ENCODE measurements around the gene TXNDC16.
A peak's percentile ranks its signal among the peaks of the same experiment; 100 is the strongest.

TXNDC16 gene

GRCh38 chr14:52552063-52552988 is at the start of gene TXNDC16, which contains the start of gene GPR137C:
Gene TXNDC16, minus strand, starts transcription at chr14:52552505. Its CDS starts 8,948 bp downstream, at chr14:52543557.
Gene GPR137C, plus strand, starts transcription at chr14:52552836. Its CDS starts 312 bp downstream, at chr14:52553148.
- no peak for TF ChIP-seq CTCF (IDR thresholded peaks at IDR 0.05; ENCODE audit: insufficient read depth, low read length, missing control alignments)
- peak within 1 kb of the TSS; percentile 84 for H3K4me3 ChIP-seq (ENCODE audit: low read depth, low read length)
- ChIA-PET POLR2A (interaction anchor here (1.5 kb wide), 1 partner anchor 10 kb away, joined by 4 read pairs; no protein-coding TSS in a partner anchor), CTCF (interaction anchor here (0.9 to 2.4 kb wide), 5 partner anchors 8 to 252 kb away, joined by 3 to 8 read pairs (median 5); no protein-coding TSS in a partner anchor)
- peak; percentile 92 for DNase-seq (ENCODE audit: low read depth, low spot score)

GRCh38 chr14:52599974-52600373 is 47.7 kb upstream of the TXNDC16 start:
- DNase-seq (ENCODE audit: low read depth, low spot score) = no peak
- CTCF ChIA-PET = no interaction called here
- POLR2A ChIA-PET = no interaction called here
- no peak overlapping the region for H3K4me3 ChIP-seq (ENCODE audit: low read depth, low read length)
- TF ChIP-seq CTCF (IDR thresholded peaks at IDR 0.05; ENCODE audit: insufficient read depth, low read length, missing control alignments) = no peak

- ChIA-PET POLR2A (no interaction called here), CTCF (no interaction called here)
- DNase-seq (ENCODE audit: low read depth, low spot score) = no peak
- TF ChIP-seq CTCF (IDR thresholded peaks at IDR 0.05; ENCODE audit: insufficient read depth, low read length, missing control alignments) = no peak
- H3K4me3 ChIP-seq (ENCODE audit: low read depth, low read length) = no peak overlapping the region
These were observed 46.3 kb upstream of the TXNDC16 start for GRCh38 chr14:52598568-52598967.

GRCh38 chr14:52596861-52597260 is 44.6 kb upstream of the TXNDC16 start:
- H3K4me3 ChIP-seq (ENCODE audit: low read depth, low read length) = no peak overlapping the region
- DNase-seq (ENCODE audit: low read depth, low spot score) = no peak
- CTCF ChIA-PET = no interaction called here
- TF ChIP-seq CTCF (IDR thresholded peaks at IDR 0.05; ENCODE audit: insufficient read depth, low read length, missing control alignments) = no peak
- POLR2A ChIA-PET = no interaction called here

- POLR2A ChIA-PET = no interaction called here
- no peak for TF ChIP-seq CTCF (IDR thresholded peaks at IDR 0.05; ENCODE audit: insufficient read depth, low read length, missing control alignments)
- H3K4me3 ChIP-seq (ENCODE audit: low read depth, low read length) = no peak overlapping the region
- CTCF ChIA-PET = no interaction called here
- DNase-seq (ENCODE audit: low read depth, low spot score) = no peak
These were observed 44.0 kb upstream of the TXNDC16 start for GRCh38 chr14:52596320-52596719.

GRCh38 chr14:52590318-52590717 is 38.0 kb upstream of the TXNDC16 start:
- no peak for TF ChIP-seq CTCF (IDR thresholded peaks at IDR 0.05; ENCODE audit: insufficient read depth, low read length, missing control alignments)
- CTCF ChIA-PET = interaction anchor here (1.2 kb wide), 1 partner anchor 10 kb away, joined by 3 read pairs; no protein-coding TSS in a partner anchor
- no peak for DNase-seq (ENCODE audit: low read depth, low spot score)
- no peak overlapping the region for H3K4me3 ChIP-seq (ENCODE audit: low read depth, low read length)
- POLR2A ChIA-PET = no interaction called here
